HG03175 (cell line): ENCODE results near the gene ERCC5.

Experiments used
- ATAC-seq: cut with Tn5 transposase; IDR thresholded peaks from one replicate; pipeline ENCODE4 v1.9.1; 2021; ENCODE audit warnings: mild to moderate bottlenecking, moderate library complexity; ENCODE audit not compliant: unreplicated experiment

The ERCC5 gene

GRCh38 chr13:102881819-102882686 is 36.2 kb downstream of the ERCC5 start:
- ATAC-seq, result no peak

- ATAC-seq, result no peak
These were observed 46.7 kb downstream of the ERCC5 start for GRCh38 chr13:102892503-102892902.

- ATAC-seq, result no peak
These were observed 51.7 kb downstream of the ERCC5 start for GRCh38 chr13:102897371-102898138.

GRCh38 chr13:102900193-102900608 is 54.4 kb downstream of the ERCC5 start:
- no peak for ATAC-seq

- no peak for ATAC-seq
These were observed 55.2 kb downstream of the ERCC5 start for GRCh38 chr13:102901056-102901455.

- no peak for ATAC-seq
These were observed 55.9 kb downstream of the ERCC5 start for GRCh38 chr13:102901615-102902305.

GRCh38 chr13:102902789-102903347 is 57.0 kb downstream of the ERCC5 start:
- ATAC-seq, result no peak

GRCh38 chr13:102903659-102904407 is 58.0 kb downstream of the ERCC5 start:
- ATAC-seq, result no peak

GRCh38 chr13:102904408-102904862 is 58.6 kb downstream of the ERCC5 start:
- ATAC-seq, result no peak

GRCh38 chr13:102905905-102906771 is 60.3 kb downstream of the ERCC5 start:
- no peak for ATAC-seq

- peak; percentile 74 for ATAC-seq
These were observed 61.4 kb downstream of the ERCC5 start for GRCh38 chr13:102907016-102907756.

- ATAC-seq, result no peak
These were observed 62.2 kb downstream of the ERCC5 start for GRCh38 chr13:102907886-102908515.

GRCh38 chr13:102909971-102910370 is 64.1 kb downstream of the ERCC5 start:
- ATAC-seq, result no peak

- no peak for ATAC-seq
These were observed 65.5 kb downstream of the ERCC5 start for GRCh38 chr13:102911336-102911735.

GRCh38 chr13:102912599-102912998 is 66.8 kb downstream of the ERCC5 start:
- no peak for ATAC-seq

- ATAC-seq, result no peak
These were observed 68.1 kb downstream of the ERCC5 start for GRCh38 chr13:102913914-102914313.

GRCh38 chr13:102914339-102914930 is 68.6 kb downstream of the ERCC5 start:
- ATAC-seq, result no peak
